Measurements from ENCODE around the gene SEBOX.
"Not testable (repeated sequence)": the region's sequence is repeated elsewhere in the genome, so short reads cannot be mapped to it uniquely, and the experiment has no call there.

SEBOX gene

DNA sequence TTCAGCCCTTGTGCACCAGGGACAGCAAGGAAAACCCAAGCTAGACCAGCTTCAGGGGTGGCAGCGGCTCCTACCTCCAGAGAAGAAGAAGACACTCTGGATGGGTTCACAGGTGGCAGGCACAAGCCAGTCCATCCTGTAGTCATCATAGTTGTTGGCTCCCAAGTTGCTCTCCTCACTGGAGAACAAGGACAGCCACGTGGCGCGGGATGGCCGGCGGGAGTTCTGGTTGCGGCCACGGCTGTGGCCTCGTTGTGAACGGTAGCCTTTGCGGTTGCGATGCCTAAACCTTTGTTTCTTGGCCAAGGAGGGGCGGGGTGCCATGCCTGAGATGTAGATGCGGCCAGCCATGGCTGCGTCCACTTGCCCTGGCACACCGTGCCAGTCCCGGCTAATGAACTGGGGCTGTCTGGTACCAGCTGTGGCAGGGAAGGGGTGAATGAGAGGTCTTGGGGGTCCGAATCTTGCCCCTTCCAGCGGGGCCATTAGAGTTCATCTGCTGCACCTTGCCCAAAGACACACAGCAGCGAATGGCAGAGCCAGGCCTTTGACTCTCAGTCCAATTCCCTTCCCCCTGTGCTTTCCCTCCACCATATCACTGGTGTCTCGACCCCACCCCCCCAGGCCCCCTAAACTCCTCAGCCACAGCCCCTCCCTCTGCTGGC, 2.8 kb upstream of the SEBOX start:
- no peak for DNase-seq

DNA sequence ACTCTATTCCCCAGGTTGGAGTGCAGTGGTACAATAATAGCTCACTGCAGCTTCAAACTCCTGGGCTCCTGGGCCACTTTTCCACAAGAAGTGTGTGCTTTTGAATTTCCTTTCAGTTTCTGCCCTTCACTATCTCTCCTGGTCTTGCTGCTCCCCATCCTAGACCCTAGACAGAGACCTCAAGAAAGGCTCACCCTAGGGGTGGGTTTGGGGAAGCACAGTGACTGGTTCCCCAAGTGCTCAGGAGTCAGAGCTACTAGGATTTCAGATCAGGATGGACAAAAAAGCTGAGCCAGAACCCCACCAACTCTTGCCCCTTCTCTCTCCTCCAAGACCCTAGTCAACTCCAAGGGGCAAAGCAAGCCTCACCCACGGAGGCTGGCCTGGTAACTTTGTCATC, 1.6 kb upstream of the SEBOX start:
- DNase-seq, result no peak

DNA sequence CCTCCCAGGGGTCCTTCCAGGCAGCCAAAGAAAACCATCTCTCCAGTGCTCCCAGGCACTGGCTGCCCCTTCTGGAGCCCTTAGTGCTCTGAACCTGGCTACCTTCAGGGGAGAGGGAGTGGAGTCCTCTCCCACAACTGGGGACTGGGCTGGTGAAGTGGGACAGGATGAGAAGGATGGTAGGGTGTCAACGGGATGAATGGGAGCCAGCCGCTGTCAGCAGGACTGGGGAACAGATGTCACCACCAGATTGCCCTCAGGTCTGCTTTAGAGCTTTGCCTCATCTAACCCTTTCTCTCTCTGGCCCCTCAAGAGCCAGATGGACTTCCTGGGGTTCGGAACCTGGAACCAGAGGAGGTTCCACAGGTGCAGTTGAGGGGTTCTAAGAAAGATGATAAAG, 488 bp upstream of the SEBOX start:
- no peak for DNase-seq

DNA sequence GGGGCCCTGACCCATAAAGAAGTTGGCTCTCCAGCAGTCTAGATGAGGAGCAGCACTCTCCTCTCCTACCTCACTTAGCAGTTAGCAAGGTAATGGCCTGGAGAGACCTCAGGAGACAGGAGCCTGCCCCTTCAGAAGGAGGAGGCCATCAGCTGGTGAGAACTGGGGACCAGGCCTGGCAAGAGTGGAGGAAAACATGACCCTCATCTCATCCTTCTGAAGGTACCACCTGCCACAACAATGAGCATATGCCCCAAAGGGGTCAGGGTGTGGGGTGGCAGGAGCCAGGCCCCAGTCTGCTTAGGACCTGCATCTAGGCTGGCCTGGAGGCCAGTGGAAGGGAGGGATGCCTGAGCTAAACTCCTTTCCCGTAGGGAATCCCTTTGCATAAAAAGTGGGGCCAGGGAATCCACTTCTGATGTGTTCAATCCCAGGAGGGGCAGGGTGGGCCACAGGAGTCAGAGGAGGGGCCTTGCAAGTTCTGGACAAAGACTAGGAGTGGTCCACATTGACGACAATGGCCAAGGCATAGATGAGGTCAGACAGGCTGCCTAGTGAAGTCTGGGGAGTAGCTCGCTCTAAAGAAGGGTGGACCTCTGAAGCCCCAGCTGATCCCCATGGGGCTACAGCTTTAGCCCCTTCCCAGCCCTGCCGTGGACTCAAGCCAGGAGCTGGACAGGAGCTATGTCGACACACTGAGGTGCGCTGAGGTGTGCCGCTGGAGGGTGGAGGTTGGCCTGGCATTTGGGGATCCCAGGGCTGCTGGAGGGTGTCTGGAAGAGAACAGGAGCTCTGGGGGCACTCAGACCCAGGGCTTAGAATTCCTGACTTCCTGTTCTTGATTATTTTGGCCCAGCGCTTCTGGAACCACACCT, 986 bp downstream of the SEBOX start:
- no peak for DNase-seq

DNA sequence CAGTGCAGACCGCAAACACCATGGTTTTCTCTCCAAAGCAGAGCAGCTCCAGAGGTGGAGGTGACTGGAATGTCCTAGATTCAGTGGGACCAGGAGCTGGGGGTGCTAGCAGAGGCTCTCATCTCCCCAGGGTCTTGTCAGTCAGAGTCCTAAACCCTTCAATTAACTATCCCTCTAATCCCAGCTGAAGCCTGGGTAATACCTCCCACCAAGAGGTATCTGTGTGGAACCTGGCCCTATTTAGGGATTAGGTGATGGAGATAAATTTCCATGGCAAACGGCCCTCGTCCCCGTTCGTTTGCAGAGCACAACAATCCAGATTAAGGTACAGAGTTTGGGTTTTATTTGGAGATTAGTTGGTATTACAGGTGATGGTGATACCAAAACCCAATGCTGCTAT, 1.8 kb downstream of the SEBOX start:
- no peak for DNase-seq

DNA sequence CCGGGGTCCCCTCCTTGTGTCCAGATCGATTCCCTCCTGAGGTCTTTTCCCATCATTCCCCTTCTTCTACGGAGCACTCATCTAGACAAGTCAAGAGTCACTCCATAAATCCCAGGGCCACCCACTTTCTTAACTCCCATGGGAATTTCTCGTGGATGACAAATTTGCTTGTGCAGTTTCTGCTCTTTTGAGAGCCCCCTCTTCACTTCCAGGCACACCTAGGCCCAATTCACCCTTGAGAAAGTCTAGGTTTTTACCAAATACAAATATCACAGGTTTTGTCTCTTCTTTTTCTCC, 7.2 kb downstream of the SEBOX start:
- DNase-seq, result no peak

DNA sequence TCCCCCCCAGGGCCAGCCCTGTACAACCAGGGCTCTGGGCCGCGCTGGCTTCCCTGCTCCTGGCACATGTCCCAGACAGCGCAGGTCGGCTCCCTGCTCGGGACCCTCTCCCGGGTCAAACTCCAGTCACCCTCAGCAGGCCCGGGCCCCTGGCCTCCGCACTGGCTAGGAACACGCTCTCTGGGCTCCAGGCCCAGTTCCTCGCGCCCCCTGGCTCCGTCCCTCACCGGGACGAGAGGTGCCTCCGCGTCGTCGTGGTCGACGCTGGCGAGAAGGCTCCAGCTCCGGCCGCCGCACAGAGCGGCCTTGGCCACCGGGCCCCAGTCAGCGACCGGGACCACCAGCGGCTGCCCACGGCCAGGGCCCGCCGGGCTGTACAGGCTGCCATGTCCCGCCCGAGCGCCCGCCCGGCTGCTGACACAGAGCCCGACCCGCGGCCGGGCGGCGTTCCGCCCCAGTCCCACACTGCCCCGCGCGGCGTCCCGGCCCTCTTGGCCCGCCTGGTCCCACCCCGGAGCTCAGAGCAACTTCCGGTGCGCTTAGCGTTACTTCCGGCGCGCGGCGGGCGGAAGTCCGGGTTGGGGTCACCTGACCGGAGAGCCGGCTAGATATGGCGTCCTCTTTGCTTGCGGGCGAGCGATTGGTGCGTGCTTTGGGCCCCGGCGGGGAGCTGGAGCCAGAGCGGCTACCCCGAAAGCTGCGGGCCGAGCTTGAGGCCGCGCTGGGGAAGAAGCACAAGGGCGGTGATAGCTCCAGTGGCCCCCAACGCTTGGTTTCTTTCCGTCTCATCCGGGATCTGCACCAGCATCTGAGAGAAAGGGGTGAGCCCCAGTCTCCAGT, 7.7 kb downstream of the SEBOX start, which contains the start of gene POLDIP2:
TSS of gene POLDIP2 (minus strand) at position 467 of the 840 bp plus-strand sequence. CDS start at position 388, 79 bp downstream.
- peak; percentile 93 for DNase-seq

DNA sequence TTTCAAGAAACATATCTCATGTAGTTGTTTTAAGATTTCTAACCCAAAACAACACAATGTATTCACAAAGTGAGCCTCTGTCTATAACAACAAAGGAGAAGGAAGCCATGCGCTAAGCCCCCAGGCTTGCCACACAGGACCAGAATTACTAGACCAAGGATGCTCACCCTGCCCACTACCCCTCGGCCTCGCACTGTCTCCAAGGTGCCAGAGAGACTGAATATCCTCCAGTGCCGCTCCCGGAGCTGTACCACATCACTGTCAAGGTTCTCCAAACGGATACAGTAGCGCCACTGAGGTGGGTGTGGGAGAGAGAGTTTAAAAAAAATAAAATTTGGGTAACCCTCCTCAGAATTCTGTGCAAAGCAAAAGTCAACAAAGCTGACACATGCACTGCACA, 14.7 kb downstream of the SEBOX start:
- DNase-seq, result no peak

DNA sequence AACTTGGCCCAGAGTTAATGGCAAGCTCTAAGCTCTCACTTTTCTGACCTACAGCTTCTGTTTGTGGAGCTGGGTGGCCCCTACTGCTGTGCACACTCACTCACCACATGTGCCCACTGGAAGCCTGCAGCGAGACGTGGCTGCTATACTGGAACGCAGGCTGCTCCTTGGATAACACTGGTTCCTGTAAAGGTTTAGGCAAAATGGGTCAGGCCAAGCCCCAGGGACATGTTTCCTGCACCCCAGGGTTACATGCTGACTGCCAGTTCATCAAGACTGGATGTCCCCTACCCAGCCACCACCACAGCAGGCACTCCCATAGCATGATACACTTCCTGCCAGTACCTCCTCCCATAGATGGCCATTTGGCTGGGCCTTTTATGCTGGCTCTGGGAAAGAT, 16.0 kb downstream of the SEBOX start:
- DNase-seq, result no peak

DNA sequence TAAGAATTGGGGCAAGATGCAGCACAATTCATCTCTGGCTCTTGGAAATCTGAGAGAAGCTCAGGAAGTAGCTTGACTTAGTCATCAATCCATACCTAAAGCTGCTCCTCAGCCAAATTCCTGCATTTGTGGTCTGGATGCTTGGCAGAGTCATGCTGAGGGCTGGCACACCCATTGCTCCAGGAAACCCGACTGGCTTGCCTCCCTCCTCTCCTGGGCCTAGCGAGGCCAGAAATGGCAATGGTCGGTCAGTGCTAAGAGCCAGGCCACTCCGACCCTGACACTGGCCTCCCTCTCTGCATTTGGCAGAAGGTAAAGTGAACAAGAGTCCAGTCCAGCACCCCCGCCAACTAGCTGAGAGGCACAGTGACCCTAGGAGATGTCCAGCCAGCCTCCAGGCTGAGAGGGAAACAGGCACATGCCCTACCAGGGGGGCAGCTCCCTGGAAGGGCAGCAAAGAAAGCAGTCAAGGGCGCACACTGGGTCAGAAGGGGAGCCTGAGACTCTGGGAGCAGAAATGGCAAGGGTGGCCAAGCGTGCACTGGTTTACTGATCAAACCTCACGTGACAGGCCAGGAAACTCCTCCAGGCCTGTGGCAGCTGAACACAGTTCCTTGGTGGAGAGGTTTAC, 17.6 kb downstream of the SEBOX start:
- peak; percentile 75 for DNase-seq

DNA sequence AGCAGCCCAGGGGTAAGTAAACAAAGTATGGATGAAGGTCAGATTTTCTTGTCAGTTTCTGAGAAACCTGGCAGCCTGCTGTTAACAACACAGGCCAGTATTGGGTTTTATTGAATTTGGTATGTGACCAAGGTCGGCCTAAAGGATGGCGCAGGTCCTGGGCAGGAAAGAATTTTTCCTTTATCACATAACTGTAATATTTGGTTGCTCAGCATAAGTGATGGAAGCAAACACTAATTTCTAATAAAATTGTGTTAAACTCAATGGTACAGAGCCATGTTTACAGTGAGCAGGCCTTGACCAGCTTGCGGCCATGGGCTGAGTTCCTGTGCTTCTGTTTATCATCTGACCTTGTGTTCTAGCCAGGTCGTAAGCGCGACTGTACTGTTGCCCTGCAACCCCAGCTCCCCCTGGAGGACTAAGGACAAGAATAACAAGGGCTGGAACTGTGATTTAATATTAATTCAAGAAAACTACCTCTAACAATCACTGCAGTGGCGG, 18.2 kb downstream of the SEBOX start:
- no peak for DNase-seq

DNA sequence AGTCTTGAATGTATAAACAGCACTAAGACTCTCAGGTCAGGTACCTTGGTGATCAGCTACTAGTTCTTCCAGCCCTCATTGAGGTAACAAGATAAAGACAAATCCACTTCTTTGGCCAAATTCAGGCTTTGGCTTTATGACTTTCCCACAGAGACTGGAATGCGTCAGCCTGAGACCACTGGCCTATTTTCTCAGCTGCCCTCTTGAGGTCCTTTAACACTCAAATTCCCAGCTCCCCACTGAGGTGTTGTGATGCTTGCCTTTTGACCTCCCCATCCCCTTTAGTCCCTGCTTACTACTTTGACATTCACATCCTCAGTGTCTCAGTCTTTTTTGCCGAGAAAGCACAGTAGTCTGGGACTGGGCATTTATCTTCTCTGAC, 18.8 kb downstream of the SEBOX start:
- DNase-seq, result no peak

DNA sequence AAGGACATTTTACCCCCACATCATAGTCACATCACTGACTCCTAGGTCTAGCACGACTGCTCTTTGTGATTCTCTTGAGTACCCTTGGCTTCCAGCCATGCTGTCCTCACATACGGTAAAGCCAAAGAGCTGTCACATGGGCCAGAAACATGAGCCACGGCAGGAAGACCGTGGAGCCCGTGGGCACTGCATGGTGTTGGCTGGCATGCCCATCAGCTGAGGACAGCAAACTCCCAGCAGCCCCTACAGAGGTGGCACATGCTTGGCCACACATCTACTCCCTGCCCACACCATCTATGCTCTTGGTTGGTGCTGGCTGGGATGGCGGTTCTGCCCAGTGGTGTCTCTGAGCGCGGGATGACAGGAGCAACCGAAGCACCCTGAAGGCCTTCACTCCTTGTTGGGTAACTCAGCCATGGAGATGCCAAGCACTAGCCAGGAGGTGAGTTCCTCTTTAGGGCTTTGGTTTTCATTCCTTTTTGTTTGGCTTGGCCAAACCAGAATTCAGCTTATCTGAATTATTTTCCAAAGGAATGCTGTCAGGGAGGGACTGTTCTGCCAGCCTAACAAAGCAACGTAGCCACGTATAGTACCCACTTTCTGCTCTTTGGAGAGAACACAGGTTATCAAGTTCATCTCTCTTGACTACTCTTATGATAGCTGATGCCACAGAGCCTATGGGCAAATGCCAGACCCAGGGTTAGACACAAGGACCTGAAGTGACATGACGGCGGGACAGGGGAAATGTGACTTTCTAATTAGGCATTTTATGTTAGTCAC, 19.4 kb downstream of the SEBOX start:
- DNase-seq, result no peak

DNA sequence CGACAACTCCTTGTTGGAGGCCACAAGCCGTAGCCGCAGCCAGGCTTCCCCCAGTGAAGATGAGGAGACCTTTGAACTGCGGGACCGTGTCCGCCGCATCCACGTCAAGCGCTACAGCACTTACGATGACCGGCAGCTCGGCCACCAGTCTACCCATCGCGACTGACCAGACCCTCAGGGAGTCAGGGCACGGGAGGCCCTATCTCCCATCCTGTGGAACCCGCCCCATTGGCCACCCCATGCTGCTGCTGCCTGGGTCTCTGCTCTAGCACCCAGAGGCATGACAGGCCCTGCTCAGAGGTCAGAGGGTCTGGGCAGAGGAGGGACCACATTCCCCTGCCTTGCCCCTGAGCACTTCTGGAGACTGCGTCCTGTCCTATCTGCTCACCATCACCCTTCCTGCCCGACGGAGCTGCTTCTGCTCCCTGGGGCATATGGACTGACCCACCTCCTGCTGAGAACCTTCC, 20.5 kb downstream of the SEBOX start:
- DNase-seq, result no peak

DNA sequence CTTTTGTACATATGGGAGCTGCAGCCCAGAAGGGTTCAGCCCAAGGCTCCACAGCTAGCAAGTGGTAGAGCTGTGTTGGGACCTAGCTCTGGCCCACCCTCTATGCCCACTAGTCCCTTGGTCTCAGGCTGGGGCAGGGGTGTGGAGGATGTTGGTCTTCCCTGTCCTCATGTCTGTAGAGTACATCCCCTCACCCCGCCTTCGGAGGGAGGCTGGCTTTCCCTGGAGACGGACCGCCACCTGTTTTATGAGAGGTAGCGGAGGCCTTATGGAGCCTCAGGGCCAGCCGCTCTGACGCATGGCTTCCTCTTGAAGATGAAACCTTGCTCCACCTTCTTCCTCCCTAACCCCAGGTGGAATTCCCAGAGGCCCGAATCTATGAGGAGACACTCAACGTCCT, 21.0 kb downstream of the SEBOX start:
- no peak for DNase-seq

DNA sequence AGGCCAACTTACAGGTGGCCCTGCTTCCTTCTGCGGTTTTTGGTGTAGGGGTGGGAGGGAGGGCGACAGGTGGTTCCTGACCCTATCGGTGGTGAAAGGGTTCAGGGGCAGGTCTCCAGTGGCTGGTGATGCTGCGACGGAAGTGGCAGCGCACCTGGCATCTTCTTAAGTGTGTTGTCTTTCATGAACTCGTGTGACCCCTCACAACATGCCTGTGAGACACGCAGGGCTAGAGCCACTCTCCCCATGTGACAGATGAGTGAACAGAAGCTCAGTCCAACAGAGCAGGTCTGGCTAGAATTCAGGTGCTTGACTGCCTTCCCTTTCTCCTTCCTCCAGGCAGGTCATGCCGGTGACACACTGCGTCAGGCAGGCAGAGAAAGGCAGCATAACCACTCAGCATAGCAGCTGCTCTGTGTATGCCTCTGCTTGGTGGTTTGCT, 21.5 kb downstream of the SEBOX start:
- DNase-seq, result no peak

DNA sequence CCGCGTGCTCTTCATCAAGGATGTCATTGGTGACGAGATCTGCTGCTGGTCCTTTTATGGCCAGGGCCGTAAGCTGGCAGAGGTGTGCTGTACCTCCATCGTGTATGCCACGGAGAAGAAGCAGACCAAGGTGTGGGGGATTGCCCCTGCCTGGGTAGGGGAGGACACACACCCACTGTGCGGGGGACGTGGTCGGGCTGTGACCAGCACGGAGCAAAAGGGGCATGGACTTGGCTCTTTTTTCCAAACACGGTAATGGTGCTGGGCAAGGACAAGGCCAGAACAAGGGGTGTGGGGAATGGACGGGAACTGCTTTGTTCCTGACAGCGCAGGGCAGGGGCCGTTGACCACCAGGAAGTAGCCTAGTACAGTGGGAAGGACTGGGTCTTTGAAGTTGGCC, 22.7 kb downstream of the SEBOX start:
- DNase-seq, result no peak

DNA sequence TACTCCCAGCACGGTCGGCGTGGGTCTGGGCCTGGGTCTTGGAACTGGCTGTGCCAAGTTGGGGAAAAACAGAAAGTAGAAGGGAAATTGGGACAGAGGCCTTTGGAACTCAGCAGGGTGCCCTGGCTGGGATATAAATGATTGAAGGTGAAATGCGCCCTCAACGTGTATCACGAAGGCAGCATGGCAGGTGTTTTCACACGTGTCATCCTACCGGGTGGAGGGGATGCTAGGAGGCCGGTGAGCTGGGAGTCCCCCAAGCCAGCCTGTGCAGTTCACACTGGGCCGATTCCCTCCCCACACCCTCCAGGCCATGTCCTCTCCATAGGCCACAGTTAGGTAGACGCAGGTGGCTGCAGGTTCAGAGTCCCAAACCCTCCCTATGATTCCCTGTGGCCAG, 23.5 kb downstream of the SEBOX start:
- DNase-seq, result no peak

DNA sequence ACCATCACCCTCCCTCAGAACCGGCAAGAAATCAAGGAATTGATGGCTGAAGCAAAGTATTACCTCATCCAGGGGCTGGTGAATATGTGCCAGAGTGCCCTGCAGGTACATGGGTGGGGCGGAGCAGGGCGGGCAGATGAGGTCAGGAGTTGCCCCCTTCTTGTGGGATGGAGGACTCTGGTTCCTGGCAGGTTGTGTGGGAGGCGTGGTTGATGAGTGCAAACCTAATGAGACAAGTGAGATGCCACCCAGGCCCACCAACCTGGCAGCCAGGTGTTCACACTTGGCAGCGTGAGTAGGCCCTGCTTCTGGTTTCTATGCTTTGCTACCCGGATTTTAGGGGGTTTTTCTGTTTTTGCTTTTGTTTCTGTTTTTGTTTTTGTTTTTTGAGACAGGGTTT, 24.6 kb downstream of the SEBOX start:
- no peak for DNase-seq

DNA sequence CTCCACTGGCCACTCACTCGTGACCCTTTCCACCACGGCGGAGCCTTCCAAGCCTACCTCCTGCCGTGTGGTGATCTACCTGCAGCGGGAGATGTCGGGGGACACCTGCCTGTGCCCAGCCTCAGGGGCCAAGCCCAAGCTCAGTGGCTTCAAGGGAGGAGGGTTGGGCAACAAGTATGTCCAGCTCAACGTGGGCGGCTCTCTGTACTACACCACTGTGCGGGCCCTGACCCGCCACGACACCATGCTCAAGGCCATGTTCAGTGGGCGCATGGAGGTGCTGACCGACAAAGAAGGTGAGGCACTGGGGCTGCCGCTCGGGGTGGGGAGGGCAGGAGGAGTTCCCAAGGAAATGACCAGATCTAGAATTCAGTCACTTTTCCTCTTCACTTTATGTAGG, 25.6 kb downstream of the SEBOX start:
- DNase-seq, result no peak

DNA sequence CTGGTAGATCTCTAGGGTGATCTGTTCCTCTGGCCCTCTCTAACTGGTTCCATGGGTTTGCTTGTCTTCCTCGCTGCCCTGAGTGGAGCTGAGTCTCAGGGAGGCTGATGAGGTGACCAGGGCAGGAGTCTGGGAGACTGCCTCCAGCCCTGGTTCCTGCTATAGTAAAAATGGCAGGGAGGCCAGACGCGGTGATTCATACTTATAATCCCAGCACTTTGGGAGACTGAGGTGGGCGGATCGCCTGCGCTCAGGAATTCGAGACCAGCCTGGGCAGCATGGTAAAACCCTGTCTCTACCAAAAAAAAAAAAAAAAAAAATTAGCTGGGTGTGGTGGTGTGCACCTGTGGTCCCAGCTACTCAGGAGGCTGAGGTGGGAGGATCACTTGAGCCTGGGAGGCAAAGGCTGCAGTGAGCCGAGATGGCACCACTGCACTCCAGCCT, 26.2 kb downstream of the SEBOX start:
- DNase-seq, result not testable (repeated sequence)
